ENCODE data around the gene HECW1.

DNA sequence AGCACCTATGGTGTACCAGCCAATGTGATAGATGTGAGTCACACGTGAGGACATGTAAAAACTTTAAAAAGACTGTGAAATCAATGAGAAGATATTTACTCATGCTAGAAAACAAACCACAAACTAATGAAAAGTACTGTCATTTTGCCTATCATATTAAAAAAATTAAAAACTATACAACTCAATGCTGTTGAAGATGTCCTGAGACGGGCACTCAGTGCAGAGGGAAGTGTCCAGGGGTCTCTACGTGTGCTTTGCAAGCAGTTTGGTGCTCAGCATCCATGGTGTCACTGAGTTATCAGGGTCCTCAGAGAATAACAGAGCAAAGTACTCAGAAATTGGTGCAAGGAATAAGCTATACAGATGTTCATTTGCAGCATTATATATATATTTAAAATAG, 162.3 kb downstream of the HECW1 start:
- TF ChIP-seq, protein P1, sequence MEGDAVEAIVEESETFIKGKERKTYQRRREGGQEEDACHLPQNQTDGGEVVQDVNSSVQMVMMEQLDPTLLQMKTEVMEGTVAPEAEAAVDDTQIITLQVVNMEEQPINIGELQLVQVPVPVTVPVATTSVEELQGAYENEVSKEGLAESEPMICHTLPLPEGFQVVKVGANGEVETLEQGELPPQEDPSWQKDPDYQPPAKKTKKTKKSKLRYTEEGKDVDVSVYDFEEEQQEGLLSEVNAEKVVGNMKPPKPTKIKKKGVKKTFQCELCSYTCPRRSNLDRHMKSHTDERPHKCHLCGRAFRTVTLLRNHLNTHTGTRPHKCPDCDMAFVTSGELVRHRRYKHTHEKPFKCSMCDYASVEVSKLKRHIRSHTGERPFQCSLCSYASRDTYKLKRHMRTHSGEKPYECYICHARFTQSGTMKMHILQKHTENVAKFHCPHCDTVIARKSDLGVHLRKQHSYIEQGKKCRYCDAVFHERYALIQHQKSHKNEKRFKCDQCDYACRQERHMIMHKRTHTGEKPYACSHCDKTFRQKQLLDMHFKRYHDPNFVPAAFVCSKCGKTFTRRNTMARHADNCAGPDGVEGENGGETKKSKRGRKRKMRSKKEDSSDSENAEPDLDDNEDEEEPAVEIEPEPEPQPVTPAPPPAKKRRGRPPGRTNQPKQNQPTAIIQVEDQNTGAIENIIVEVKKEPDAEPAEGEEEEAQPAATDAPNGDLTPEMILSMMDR (IDR thresholded peaks at IDR 0.05; ENCODE audit: control extremely low read depth in 1 of 3, insufficient read depth in 1 of 3, low read depth in 1 of 3, low read length in 3 of 3): no peak
- TF ChIP-seq CEBPB (IDR thresholded peaks at IDR 0.05; ENCODE audit: low read depth, low read length): no peak
- no peak for TF ChIP-seq BRCA1 (IDR thresholded peaks at IDR 0.05; ENCODE audit: low read depth, low read length)
- TF ChIP-seq YY1 (IDR thresholded peaks at IDR 0.05; ENCODE audit: low read depth, low read length): no peak
- TF ChIP-seq RAD21 (IDR thresholded peaks at IDR 0.05 in 1 of 2, conservative IDR thresholded peaks at IDR 0.05 in 1 of 2; ENCODE audit: low read depth in 2 of 2, low read length in 2 of 2): no peak
- TF ChIP-seq POLR2AphosphoS5 (IDR thresholded peaks at IDR 0.05; ENCODE audit: low read depth, low read length): no peak
- TF ChIP-seq EZH2 (IDR thresholded peaks at IDR 0.05; ENCODE audit: low read depth, low read length, severe bottlenecking): no peak
- no peak for TF ChIP-seq EGR1 (IDR thresholded peaks at IDR 0.05; ENCODE audit: borderline replicate concordance, low read depth, low read length)
- no peak for TF ChIP-seq POLR2A (IDR thresholded peaks at IDR 0.05; ENCODE audit: control extremely low read depth in 1 of 2, low read depth in 2 of 2, low read length in 2 of 2)

All from H1 (cell line).